ENCODE measurements around the gene OSM. TPM values are rescaled to one million over a fixed set of nuclear protein-coding genes. Genes with fewer than 3 reads are reported as not detected.
A peak's percentile ranks its signal among the peaks of the same experiment; 100 is the strongest.
"Not testable (repeated sequence)": the region's sequence is repeated elsewhere in the genome, so short reads cannot be mapped to it uniquely, and the experiment has no call there.

OSM gene
- total and polyA plus RNA-seq, 4 donors = 0.39 to 1.9 (median 0.65) TPM

GRCh38 chr22:30239488-30240405, 26.9 kb downstream of the OSM start:
- WGBS (ENCODE audit: insufficient coverage) = 96% methylated on average over 9 of the region's 17 CpGs
- H3K4me1 ChIP-seq (ENCODE audit: control insufficient read depth, insufficient read depth, low read length) = peaks cover 13% of the 10 kb centered on the region

DNA sequence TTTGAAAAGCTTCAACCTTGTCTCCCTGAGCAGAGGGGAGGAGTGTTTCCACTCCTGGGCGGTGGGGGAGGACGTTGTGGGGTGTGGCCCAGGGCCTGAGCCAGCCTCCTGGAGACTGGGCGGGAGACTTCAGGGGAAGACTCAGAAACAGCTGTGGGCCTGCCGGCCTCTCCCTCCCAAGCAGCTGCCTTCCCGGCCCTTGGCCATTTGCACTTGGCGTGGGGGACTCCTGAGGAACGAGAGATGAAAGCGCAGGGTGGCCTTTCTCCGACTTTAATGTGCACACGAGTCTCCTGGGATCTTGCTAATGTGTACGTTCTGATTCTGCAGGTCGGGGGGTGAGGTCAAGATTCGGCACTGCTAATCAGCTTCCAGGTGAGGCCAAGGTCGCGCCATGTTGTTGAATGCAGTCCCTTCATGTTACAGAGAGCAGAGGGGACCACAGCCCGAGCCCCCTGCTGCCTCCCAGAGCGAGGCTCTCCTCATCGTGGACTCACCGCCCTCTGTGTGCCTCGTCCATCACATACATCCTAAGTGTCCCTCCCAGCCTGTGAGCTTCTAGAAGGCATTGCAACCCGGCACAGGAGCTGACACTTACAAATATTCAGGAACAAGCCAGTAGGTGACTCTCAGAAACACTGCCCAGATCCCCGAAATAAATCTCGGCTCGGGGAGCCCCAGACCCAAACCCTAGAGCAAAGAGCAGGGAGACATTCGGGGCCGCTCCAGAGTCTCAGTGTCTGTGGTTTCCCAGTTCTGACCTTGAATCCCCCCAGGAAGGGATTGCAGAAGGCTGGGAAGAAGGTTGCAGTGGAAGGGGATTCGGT, 27.8 kb downstream of the OSM start:
- H3K4me1 ChIP-seq (ENCODE audit: control insufficient read depth, insufficient read depth, low read length) = peaks cover 15% of the 10 kb centered on the region
- 60% methylated on average over 23 of the region's 27 CpGs for WGBS (ENCODE audit: insufficient coverage)
- DNase-seq (ENCODE audit: low read depth in 4 of 6, low spot score in 6 of 6) = no peak
- no peak overlapping the region for H3K27ac ChIP-seq (ENCODE audit: low read depth, low read length)
- peaks cover 2% of the 10 kb centered on the region for H3K27me3 ChIP-seq (ENCODE audit: control insufficient read depth, insufficient read depth, low read length)
- H3K9me3 ChIP-seq (ENCODE audit: control insufficient read depth, insufficient read depth, low read length) = no peaks in the 10 kb centered on the region
- no peaks in the 10 kb centered on the region for H3K36me3 ChIP-seq (ENCODE audit: control insufficient read depth, insufficient read depth, low read length)
- no peak overlapping the region for H3K4me3 ChIP-seq (ENCODE audit: low read depth, low read length)

More at GRCh38 chr22:30239488-30240405, 26.9 kb downstream of the OSM start:
- H3K4me3 ChIP-seq (ENCODE audit: low read depth, low read length) = no peak overlapping the region
- peaks cover 6% of the 10 kb centered on the region for H3K27me3 ChIP-seq (ENCODE audit: control insufficient read depth, insufficient read depth, low read length)
- no peaks in the 10 kb centered on the region for H3K9me3 ChIP-seq (ENCODE audit: control insufficient read depth, insufficient read depth, low read length)
- H3K27ac ChIP-seq (ENCODE audit: low read depth, low read length) = no peak overlapping the region
- DNase-seq (ENCODE audit: low read depth in 4 of 6, low spot score in 6 of 6) = no peak
- no peaks in the 10 kb centered on the region for H3K36me3 ChIP-seq (ENCODE audit: control insufficient read depth, insufficient read depth, low read length)

- Histone ChIP-seq H3K36me3 (ENCODE audit: control insufficient read depth, insufficient read depth, low read length) (no peaks in the 10 kb centered on the region), H3K9me3 (ENCODE audit: control insufficient read depth, insufficient read depth, low read length) (no peaks in the 10 kb centered on the region), H3K27ac (ENCODE audit: low read depth, low read length) (no peak overlapping the region), H3K4me1 (ENCODE audit: control insufficient read depth, insufficient read depth, low read length) (peaks cover 17% of the 10 kb centered on the region), H3K4me3 (ENCODE audit: low read depth, low read length) (no peak overlapping the region), H3K27me3 (ENCODE audit: control insufficient read depth, insufficient read depth, low read length) (peaks cover 2% of the 10 kb centered on the region)
- DNase-seq (ENCODE audit: low read depth in 4 of 6, low spot score in 6 of 6) = no peak
- WGBS (ENCODE audit: insufficient coverage) = 88% methylated on average over 9 of the region's 9 CpGs
These were observed 28.5 kb downstream of the OSM start for GRCh38 chr22:30238136-30238535.

- peaks cover 2% of the 10 kb centered on the region for H3K27me3 ChIP-seq (ENCODE audit: control insufficient read depth, insufficient read depth, low read length)
- no peak overlapping the region for H3K27ac ChIP-seq (ENCODE audit: low read depth, low read length)
- no peaks in the 10 kb centered on the region for H3K9me3 ChIP-seq (ENCODE audit: control insufficient read depth, insufficient read depth, low read length)
- DNase-seq (ENCODE audit: low read depth in 4 of 6, low spot score in 6 of 6) = no peak
- no peaks in the 10 kb centered on the region for H3K36me3 ChIP-seq (ENCODE audit: control insufficient read depth, insufficient read depth, low read length)
- H3K4me3 ChIP-seq (ENCODE audit: low read depth, low read length) = no peak overlapping the region
- WGBS (ENCODE audit: insufficient coverage) = no CpG with 5 or more reads among the region's 5 CpGs
- H3K4me1 ChIP-seq (ENCODE audit: control insufficient read depth, insufficient read depth, low read length) = peaks cover 25% of the 10 kb centered on the region
These were observed 29.8 kb downstream of the OSM start for GRCh38 chr22:30236875-30237274.

DNA sequence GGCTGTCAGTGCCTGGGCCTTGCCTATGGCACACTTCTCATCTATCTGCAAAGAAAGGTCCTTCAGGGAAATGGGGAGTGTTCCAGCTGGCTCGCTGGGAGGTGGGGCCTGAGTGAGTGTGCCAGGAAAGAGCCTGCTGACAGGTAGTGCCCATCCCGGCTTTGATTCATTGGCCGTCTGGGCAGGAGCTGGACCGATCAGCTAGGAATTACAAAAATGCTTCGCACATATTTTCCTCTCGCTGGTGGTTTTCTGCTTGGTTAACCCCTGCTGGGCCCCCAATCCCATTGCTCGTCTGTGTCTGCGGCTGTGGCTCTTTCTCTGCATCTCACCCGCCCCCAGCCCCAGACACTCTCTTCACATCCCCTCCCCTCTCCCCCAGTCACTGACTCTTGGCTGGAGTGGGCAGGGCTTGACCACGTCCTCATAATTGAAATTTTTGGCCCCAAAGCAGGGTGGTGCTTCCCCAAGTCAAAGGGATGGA, 30.9 kb downstream of the OSM start:
- peak in 1 of 6 donors; percentile 15 for DNase-seq (ENCODE audit: low read depth in 4 of 6, low spot score in 6 of 6)
- Histone ChIP-seq H3K4me1 (ENCODE audit: control insufficient read depth, insufficient read depth, low read length) (peaks cover 25% of the 10 kb centered on the region), H3K4me3 (ENCODE audit: low read depth, low read length) (no peak overlapping the region), H3K27ac (ENCODE audit: low read depth, low read length) (no peak overlapping the region), H3K36me3 (ENCODE audit: control insufficient read depth, insufficient read depth, low read length) (no peaks in the 10 kb centered on the region), H3K9me3 (ENCODE audit: control insufficient read depth, insufficient read depth, low read length) (no peaks in the 10 kb centered on the region), H3K27me3 (ENCODE audit: control insufficient read depth, insufficient read depth, low read length) (peaks cover 2% of the 10 kb centered on the region)
- 36% methylated on average over 9 of the region's 10 CpGs for WGBS (ENCODE audit: insufficient coverage)

DNA sequence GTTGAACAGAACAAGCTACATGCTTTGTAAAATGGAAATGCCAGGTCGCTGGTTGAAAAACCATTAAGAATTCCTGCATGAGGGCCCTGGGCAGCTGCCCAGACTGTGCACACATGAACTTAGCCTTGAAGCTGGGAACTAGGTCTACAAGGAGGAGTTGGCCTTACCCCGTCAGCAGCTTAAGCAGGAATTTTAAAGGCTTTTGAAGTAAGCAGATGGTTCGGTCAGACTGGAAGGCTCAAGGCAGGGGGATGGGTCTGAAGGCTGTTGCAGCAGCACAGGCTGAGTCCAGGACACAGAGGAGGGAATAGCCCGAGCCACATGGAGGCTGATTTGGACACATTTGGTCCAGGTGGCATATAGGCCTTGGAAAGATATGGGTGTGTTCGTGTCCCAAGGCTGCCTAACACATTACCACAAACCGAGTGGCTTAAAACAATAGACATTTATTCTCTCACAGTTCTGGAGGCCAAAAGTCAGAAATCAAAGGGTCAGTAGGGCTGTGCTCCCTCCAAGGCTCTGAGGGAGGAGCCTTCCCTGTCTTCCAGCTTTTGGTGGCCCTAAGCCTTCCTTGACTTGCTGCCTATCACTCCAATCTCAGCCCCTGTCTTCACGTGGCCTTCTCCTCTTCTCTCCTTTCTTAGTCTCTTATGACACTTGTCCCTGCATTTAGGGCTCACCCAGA, 31.7 kb downstream of the OSM start:
- peaks cover 25% of the 10 kb centered on the region for H3K4me1 ChIP-seq (ENCODE audit: control insufficient read depth, insufficient read depth, low read length)
- H3K4me3 ChIP-seq (ENCODE audit: low read depth, low read length) = no peak overlapping the region
- 50% methylated on average over 6 of the region's 7 CpGs for WGBS (ENCODE audit: insufficient coverage)
- H3K36me3 ChIP-seq (ENCODE audit: control insufficient read depth, insufficient read depth, low read length) = no peaks in the 10 kb centered on the region
- H3K27me3 ChIP-seq (ENCODE audit: control insufficient read depth, insufficient read depth, low read length) = peaks cover 2% of the 10 kb centered on the region
- no peaks in the 10 kb centered on the region for H3K9me3 ChIP-seq (ENCODE audit: control insufficient read depth, insufficient read depth, low read length)
- no peak overlapping the region for H3K27ac ChIP-seq (ENCODE audit: low read depth, low read length)
- peak in 2 of 6 donors; percentile 13 to 46 for DNase-seq (ENCODE audit: low read depth in 4 of 6, low spot score in 6 of 6)

GRCh38 chr22:30234325-30234724, 32.3 kb downstream of the OSM start:
- H3K4me3 ChIP-seq (ENCODE audit: low read depth, low read length); H3K27me3 ChIP-seq (ENCODE audit: control insufficient read depth, insufficient read depth, low read length); H3K36me3 ChIP-seq (ENCODE audit: control insufficient read depth, insufficient read depth, low read length); H3K9me3 ChIP-seq (ENCODE audit: control insufficient read depth, insufficient read depth, low read length); H3K27ac ChIP-seq (ENCODE audit: low read depth, low read length); DNase-seq (ENCODE audit: low read depth in 4 of 6, low spot score in 6 of 6): not testable (repeated sequence)
- H3K4me1 ChIP-seq (ENCODE audit: control insufficient read depth, insufficient read depth, low read length) = peaks cover 25% of the 10 kb centered on the region
- no CpG with 5 or more reads among the region's 3 CpGs for WGBS (ENCODE audit: insufficient coverage)

GRCh38 chr22:30233582-30233981, 33.1 kb downstream of the OSM start:
- Histone ChIP-seq H3K27ac (ENCODE audit: low read depth, low read length) (no peak overlapping the region), H3K9me3 (ENCODE audit: control insufficient read depth, insufficient read depth, low read length) (no peaks in the 10 kb centered on the region), H3K4me3 (ENCODE audit: low read depth, low read length) (no peak overlapping the region), H3K4me1 (ENCODE audit: control insufficient read depth, insufficient read depth, low read length) (peaks cover 32% of the 10 kb centered on the region), H3K36me3 (ENCODE audit: control insufficient read depth, insufficient read depth, low read length) (no peaks in the 10 kb centered on the region), H3K27me3 (ENCODE audit: control insufficient read depth, insufficient read depth, low read length) (no peaks in the 10 kb centered on the region)
- no peak for DNase-seq (ENCODE audit: low read depth in 4 of 6, low spot score in 6 of 6)
- 95% methylated on average over 5 of the region's 6 CpGs for WGBS (ENCODE audit: insufficient coverage)

DNA sequence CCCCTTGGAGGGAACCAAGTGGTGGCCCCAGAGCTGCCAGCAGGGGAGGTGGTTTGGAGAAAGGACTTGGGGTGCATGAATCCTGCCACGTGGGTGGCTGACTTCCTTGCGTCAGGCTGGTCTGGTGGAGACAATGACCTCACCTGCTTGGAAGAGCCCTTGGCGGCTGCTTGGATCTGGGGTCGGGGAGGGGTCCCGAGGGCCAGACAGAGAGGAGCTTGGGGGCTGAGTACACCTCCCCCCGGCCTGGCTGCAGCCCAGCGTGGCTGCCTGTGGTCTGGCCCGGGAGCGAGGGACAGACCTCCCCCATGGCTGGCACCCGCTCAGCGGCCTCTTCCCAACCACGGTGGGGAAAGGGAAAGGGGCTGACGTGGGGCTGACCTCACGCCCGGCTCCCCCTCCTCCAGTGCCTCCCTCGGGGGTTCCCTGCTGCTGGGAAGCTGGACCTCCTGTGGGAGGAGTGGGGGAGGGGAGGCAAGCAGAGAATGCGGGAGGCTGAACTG, 33.9 kb downstream of the OSM start:
- Histone ChIP-seq H3K27me3 (ENCODE audit: control insufficient read depth, insufficient read depth, low read length) (no peaks in the 10 kb centered on the region), H3K4me3 (ENCODE audit: low read depth, low read length) (no peak overlapping the region), H3K27ac (ENCODE audit: low read depth, low read length) (no peak overlapping the region), H3K4me1 (ENCODE audit: control insufficient read depth, insufficient read depth, low read length) (peaks cover 32% of the 10 kb centered on the region), H3K9me3 (ENCODE audit: control insufficient read depth, insufficient read depth, low read length) (no peaks in the 10 kb centered on the region), H3K36me3 (ENCODE audit: control insufficient read depth, insufficient read depth, low read length) (no peaks in the 10 kb centered on the region)
- 34% methylated on average over 11 of the region's 17 CpGs for WGBS (ENCODE audit: insufficient coverage)
- no peak for DNase-seq (ENCODE audit: low read depth in 4 of 6, low spot score in 6 of 6)

Data from spinal cord (tissue), 10 donors.